Breast epithelium (tissue), 4 donors: Measurements from ENCODE around the gene BCCIP. TPM values are rescaled to one million over a fixed set of nuclear protein-coding genes. Genes with fewer than 3 reads are reported as not detected.

Source experiments
- DNase-seq, 2 donors: peaks; one replicate each; pipeline ENCODE4 v3.0.0-alpha.2; 2019; ENCODE audit warnings: low spot score in 2 of 2
- H3K27ac ChIP-seq, 2 donors: fragments of 200-600 bp; sonication (generic) in 1 of 2; one replicate each; pipeline ENCODE4 v1.5.1; 2016 to 2019; ENCODE audit warnings: mild to moderate bottlenecking in 1 of 2
- H3K27me3 ChIP-seq, 2 donors: fragments of 200-600 bp; sonication (generic) in 1 of 2; one replicate each; pipeline versions ENCODE4 v1.5.1 to v1.6.0; 2017 to 2019; ENCODE audit warnings: control low read depth in 1 of 2, mild to moderate bottlenecking in 1 of 2
- H3K36me3 ChIP-seq: fragments of 200-600 bp; one replicate; pipeline ENCODE4 v1.5.1; 2019
- H3K4me1 ChIP-seq, 2 donors: fragments of 200-600 bp; sonication (generic); one replicate each; pipeline ENCODE4 v1.5.1; 2016 to 2019; ENCODE audit warnings: control low read depth in 1 of 2
- H3K4me3 ChIP-seq, 3 donors: fragments of 200-600 bp; sonication (generic); 1 replicate in 2 of 3; 2 replicates in 1 of 3; pipeline ENCODE4 v1.5.1; 2016 to 2019; ENCODE audit warnings: mild to moderate bottlenecking in 3 of 3, moderate library complexity in 2 of 3
- H3K9me3 ChIP-seq, 2 donors: fragments of 200-600 bp; sonication (generic) in 1 of 2; one replicate each; pipeline ENCODE4 v1.5.1; 2016 to 2019; ENCODE audit warnings: control low read depth in 1 of 2
- CTCF ChIP-seq, 3 donors: fragments of 450-650 bp; IDR thresholded peaks; one replicate each; pipeline ENCODE4 v1.5.1; 2016 to 2017; ENCODE audit warnings: antibody characterized with exemption in 3 of 3, mild to moderate bottlenecking in 3 of 3, moderate library complexity in 3 of 3
- POLR2A ChIP-seq: fragments of 450-650 bp; IDR thresholded peaks from one replicate; pipeline ENCODE4 v1.6.1; 2016; ENCODE audit warnings: antibody characterized with exemption, mild to moderate bottlenecking, moderate library complexity
- POLR2AphosphoS5 ChIP-seq, 3 donors: sonication (generic); formaldehyde crosslinking; IDR thresholded peaks; one replicate each; pipeline ENCODE4 v1.6.1; 2017; ENCODE audit warnings: antibody characterized with exemption in 3 of 3
- intact Hi-C: fragments of 100-400 bp; cut with DNase I; formaldehyde crosslinking; loops from one replicate; pipeline ENCODE4 v1.15.1; 2023; ENCODE audit warnings: low total_unique reads
- total RNA-seq, 3 donors: library from RNA; depleted of rRNA; stranded (reverse); fragments of >200 nt; gene quantifications; one replicate each; pipeline ENCODE4 v1.1.0, GENCODE V29; 2016

The BCCIP gene
- total RNA-seq, 3 donors from 2014 or later, result 41.9 to 60.0 (median 46.5) TPM

GRCh38 chr10:125878957-125879835 is 55.9 kb downstream of the BCCIP start:
- H3K9me3 ChIP-seq, result peaks cover 0 to 6% of the 10 kb centered on the region in 2 donors
- no peaks in the 10 kb centered on the region for H3K27me3 ChIP-seq
- DNase-seq, result no peak
- H3K36me3 ChIP-seq, result no peaks in the 10 kb centered on the region
- no peak overlapping the region for H3K27ac ChIP-seq
- TF ChIP-seq CTCF (IDR thresholded peaks at IDR 0.05), result no peak
- no peak for TF ChIP-seq POLR2AphosphoS5 (IDR thresholded peaks at IDR 0.05)
- TF ChIP-seq POLR2A, result no peak
- H3K4me3 ChIP-seq, result no peak overlapping the region
- intact Hi-C loops, result no loop called here
- H3K4me1 ChIP-seq, result no peaks in the 10 kb centered on the region

GRCh38 chr10:125880719-125881118 is 57.4 kb downstream of the BCCIP start:
- Histone ChIP-seq H3K4me1 (no peaks in the 10 kb centered on the region), H3K27ac (no peak overlapping the region), H3K4me3 (no peak overlapping the region), H3K36me3 (no peaks in the 10 kb centered on the region), H3K9me3 (peaks cover 0 to 6% of the 10 kb centered on the region in 2 donors), H3K27me3 (no peaks in the 10 kb centered on the region)
- TF ChIP-seq POLR2A (no peak), CTCF (IDR thresholded peaks at IDR 0.05) (no peak), POLR2AphosphoS5 (IDR thresholded peaks at IDR 0.05) (no peak)
- intact Hi-C loops, result no loop called here
- DNase-seq, result no peak

GRCh38 chr10:125881192-125881591 is 57.8 kb downstream of the BCCIP start, which contains the start of gene DHX32:
TSS of gene DHX32 (minus strand) at chr10:125881292. CDS start at chr10:125880824, 468 bp downstream.
- H3K36me3 ChIP-seq, result no peaks in the 10 kb centered on the region
- H3K4me3 ChIP-seq, result no peak within 1 kb of the TSS
- no peak within 1 kb of the TSS for H3K27ac ChIP-seq
- H3K27me3 ChIP-seq, result no peaks in the 10 kb centered on the region
- TF ChIP-seq POLR2A, result no peak
- TF ChIP-seq CTCF (IDR thresholded peaks at IDR 0.05), result no peak
- no peak for TF ChIP-seq POLR2AphosphoS5 (IDR thresholded peaks at IDR 0.05)
- peaks cover 0 to 2% of the 10 kb centered on the region in 2 donors for H3K9me3 ChIP-seq
- intact Hi-C loops, result no loop called here
- no peaks in the 10 kb centered on the region for H3K4me1 ChIP-seq
- DNase-seq, result no peak

GRCh38 chr10:125882596-125882995 is 59.2 kb downstream of the BCCIP start:
- Histone ChIP-seq H3K9me3 (no peaks in the 10 kb centered on the region), H3K27me3 (no peaks in the 10 kb centered on the region), H3K36me3 (no peaks in the 10 kb centered on the region), H3K4me3 (no peak overlapping the region), H3K4me1 (no peaks in the 10 kb centered on the region), H3K27ac (no peak overlapping the region)
- TF ChIP-seq POLR2A (no peak), POLR2AphosphoS5 (IDR thresholded peaks at IDR 0.05) (no peak), CTCF (IDR thresholded peaks at IDR 0.05) (no peak)
- no peak for DNase-seq
- intact Hi-C loops, result no loop called here

- no peak overlapping the region for H3K27ac ChIP-seq
- intact Hi-C loops, result no loop called here
- H3K36me3 ChIP-seq, result no peaks in the 10 kb centered on the region
- H3K9me3 ChIP-seq, result no peaks in the 10 kb centered on the region
- H3K4me3 ChIP-seq, result no peak overlapping the region
- H3K27me3 ChIP-seq, result no peaks in the 10 kb centered on the region
- DNase-seq, result no peak
- no peaks in the 10 kb centered on the region for H3K4me1 ChIP-seq
- TF ChIP-seq POLR2A (no peak), CTCF (IDR thresholded peaks at IDR 0.05) (no peak), POLR2AphosphoS5 (IDR thresholded peaks at IDR 0.05) (no peak)
Measured at GRCh38 chr10:125883211-125883610, 59.9 kb downstream of the BCCIP start.
